Glomerular endothelial cell (primary cell): ENCODE measurements around the gene RETREG2. TPM values are rescaled to one million over a fixed set of nuclear protein-coding genes. Genes with fewer than 3 reads are reported as not detected.
"Not testable (repeated sequence)": the region's sequence is repeated elsewhere in the genome, so short reads cannot be mapped to it uniquely, and the experiment has no call there.

Source experiments
- DNase-seq: peaks from one replicate; pipeline ENCODE4 v3.0.0-alpha.2; 2011; ENCODE audit warnings: low read depth, low spot score; ENCODE audit errors: extremely low read depth
- total RNA-seq: library from RNA; depleted of rRNA; stranded (reverse); fragments of >200 nt; gene quantifications from 2 replicates; pipeline ENCODE4 v1.2.3, GENCODE V29; 2015

RETREG2 gene
- total RNA-seq, 1 donor from 2014 or later = 48.0 TPM

DNA sequence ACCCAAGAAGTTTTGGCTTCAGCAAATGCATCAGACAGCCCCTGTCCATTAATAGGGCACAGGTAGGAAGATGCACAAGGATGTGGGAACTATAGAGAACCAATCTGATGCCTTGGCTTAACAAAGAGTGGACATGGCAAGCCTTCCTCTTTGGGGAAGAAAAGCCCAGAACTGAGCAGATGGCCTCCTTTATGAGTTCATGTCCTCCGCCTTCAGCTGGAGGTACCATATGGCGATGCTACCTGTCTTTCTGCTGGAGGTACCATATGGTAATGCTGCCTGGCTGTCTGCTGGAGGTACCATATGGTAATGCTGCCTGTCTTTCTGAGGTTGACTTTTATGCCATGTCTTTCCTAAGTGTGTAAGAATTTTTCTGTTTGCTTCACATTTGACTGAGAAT lies 6.0 kb downstream of the RETREG2 start:
- DNase-seq = no peak

DNA sequence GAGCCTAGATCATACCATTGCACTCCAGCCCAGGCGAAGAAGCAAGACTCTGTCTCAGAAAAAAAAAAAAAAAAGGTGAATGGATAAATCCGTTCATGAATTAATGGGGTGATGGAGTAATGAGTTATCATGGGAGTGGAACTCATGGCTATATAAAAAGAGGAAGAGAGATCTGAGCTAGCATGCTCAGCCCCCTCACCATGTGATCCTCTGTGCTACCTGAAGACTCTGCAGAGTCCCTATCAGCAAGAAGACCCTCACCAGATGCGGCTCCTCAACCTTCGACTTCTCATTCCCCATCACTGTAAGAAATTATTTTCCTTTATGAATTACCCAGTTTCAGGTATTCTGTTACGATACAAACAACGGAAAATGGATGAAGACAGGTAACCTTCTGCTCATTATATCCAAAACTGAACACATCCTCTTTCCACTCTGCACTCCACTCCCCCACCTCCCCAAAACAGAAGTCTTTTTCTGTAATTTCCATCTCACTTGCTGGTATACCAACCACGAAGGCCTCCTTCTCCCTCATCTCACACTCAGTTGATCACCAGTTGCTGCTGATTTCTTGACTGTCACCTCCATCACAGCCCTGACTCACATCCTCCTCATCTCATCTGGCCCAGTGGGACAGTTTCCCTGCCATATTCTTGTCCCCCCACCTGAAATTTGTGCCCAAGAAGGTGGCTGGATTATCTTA lies 8.8 kb downstream of the RETREG2 start:
- no peak for DNase-seq

DNA sequence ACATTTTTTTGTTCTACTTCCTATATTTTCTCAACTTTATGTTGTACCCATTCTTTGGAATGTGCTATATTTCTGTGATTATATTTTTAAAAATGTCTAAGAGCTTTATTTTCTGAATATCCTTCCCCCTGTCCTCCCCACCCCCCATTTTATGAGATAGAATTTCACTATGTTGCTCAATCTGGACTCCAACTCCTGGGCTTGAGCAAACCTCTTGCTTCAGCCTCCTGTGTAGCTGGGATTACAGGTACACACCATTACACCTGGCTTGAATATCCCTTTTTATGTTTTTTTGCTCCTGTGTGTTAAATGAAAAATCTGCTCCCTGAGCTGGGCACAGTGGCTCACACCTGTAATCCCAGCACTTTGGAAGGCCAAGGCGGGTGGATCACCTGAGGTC lies 19.3 kb downstream of the RETREG2 start:
- no peak for DNase-seq

DNA sequence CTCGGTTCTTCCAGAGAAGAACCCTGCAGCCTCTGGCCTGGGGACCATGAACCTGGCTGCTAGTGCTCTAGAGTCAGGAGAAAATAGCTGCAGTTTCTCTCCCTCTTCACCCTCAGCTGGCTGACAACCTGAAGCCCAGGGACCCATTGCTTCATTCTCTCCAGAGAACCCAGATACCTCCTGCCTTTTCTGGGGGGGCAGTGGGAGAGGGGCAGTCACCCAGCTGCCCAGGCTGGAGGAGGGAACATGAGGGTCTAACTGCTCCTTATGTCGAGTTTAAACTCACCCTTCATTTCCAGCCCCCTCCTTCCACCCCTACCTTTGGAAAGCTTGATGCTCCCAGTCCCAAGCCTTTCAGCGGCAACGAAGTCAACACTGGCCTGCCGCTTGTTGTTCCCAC lies 20.9 kb downstream of the RETREG2 start:
- DNase-seq = no peak

DNA sequence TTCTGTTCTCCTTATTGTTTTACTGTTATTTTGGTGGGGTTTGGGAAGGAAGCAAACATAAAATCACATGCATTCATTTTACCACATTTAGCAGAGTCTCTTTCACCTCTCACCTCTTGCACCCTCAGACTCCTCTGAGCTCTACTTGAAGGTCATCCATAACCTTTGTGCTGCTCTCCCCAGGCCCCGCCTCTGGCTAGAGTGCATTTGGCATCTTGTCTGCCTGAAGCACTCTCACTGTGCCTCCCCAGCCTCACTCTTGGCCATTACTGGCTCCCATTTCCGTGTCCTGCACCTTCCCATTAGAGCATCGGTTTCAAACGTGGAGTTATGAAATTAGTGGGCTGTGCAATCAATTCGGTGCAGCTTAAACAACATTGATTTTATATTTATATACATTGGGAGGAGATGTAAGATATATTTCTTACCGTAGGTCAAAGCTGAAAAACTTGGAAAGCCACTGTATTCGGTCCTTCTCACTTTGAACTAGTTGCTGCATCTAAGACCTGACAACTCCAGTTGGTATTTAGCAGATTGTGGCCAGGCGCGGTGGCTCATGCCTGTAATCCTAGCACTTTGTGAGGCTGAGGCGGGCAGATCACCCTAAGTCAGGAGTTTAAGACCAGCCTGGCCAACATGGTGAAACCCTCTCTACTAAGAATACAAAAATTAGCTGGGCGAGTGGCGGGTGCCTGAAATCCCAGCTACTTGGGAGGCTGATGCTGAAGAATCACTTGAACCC lies 21.6 kb downstream of the RETREG2 start:
- no peak for DNase-seq

DNA sequence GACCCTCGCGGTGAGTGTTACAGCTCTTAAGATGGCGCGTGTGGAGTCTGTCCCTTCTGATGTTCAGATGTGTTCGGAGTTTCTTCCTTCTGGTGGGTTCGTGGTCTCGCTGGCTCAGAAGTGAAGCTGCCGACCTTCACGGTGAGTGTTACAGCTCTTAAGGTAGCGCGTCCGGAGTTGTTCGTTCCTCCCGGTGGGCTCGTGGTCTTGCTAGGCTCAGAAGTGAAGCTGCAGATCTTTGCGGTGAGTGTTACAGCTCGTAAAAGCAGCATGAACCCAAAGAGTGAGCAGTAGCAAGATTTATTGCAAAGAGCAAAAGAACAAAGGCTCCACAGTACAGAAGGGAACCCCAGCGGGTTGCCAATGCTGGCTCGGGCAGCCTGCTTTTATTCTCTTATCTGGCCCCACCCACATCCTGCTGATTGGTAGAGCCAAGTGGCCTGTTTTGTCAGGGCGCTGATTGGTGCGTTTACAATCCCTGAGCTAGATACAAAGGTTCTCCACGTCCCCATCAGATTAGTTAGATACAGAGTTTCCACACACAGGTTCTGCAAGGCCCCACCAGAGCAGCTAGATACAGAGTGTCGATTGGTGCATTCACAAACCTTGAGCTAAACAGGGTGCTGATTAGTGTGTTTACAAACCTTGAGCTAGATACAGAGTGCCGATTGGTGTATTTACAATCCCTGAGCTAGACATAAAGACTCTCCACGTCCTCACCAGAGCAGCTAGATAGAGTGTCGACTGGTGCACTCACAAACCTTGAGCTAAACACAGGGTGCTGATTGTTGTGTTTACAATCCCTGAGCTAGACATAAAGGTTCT lies 22.6 kb downstream of the RETREG2 start:
- not testable (repeated sequence) for DNase-seq

DNA sequence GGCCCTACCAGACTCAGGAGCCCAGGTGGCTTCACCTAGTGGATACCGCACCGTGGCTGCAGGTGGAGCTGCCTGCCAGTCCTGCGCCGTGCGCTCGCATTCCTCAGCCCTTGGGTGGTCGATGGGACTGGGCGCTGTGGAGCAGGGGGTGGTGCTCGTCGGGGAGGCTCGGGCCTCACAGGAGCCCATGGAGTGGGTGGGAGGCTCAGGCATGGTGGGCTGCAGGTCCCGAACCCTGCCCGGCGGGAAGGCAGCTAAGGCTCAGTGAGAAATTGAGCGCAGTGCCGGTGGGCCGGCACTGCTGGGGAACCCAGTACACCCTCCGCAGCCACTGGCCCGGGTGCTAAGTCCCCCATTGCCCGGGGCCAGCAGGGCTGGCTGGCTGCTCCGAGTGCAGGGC lies 23.3 kb downstream of the RETREG2 start:
- DNase-seq = not testable (repeated sequence)

DNA sequence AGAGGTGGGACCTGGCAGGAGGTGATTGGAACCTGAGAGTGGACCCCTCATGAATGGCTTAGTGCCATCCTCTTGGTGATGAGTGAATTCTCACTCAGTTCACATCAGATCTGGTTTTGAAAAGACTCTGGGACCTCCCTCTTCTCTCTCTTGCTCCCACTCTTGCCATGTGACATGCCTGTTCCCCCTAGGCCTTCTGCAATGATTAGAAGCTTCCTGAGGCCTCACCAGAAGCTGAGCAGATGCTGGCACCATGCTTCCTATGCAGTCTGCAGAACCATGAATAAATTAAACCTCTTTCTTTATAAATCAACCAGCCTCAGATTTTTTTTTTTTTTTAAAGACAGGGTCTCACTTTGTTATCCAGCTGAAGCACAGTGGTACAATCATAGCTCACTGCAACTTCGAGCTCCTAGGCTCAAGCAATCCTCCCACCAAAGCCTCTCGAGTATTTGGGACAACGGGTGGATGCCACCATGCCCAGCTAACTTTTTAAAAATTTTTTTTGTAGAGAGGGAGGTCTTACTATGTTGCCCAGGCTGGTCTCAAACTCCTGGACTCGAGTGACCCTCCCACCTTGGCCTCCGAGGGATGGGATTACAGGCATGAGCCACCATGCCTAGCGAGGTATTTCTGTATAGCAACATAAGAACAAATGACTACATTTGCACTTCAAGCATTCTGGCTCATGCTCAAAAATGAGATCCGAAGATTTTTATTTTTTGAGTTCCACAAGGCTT lies 26.5 kb downstream of the RETREG2 start:
- no peak for DNase-seq

DNA sequence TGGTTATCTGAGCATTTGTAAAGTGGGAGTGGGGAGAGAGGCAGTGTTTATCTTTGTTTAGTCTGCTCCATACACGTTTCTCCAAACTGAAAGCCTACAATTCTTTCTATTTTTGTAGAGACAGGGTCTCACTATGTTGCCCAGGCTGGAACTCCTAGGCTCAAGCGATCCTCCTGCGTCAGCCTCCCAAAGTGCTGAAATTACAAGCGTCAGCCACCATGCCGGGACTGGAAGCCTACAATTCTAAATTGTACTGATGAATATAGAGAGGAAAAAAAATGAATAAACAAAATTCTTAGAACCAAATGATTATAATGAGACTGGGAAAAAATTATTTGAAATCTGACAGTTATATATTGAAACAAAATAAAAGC lies 27.1 kb downstream of the RETREG2 start:
- no peak for DNase-seq

DNA sequence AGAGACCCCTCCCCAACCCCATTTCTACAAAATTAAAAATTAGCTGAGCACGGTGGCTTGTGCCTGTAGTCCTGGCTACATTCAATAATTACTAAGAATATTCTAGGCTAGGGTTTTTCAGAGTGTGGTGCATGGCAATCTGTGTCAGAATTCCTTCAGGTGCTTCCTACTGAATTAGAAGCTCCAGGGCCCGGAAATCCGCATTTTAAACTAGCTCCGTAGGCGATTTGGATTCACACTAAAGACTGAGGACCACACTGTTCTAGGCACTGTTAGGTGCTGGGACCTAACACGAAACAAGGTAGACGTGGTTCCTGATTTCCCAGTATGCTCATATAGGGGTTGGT lies 27.9 kb downstream of the RETREG2 start:
- no peak for DNase-seq

DNA sequence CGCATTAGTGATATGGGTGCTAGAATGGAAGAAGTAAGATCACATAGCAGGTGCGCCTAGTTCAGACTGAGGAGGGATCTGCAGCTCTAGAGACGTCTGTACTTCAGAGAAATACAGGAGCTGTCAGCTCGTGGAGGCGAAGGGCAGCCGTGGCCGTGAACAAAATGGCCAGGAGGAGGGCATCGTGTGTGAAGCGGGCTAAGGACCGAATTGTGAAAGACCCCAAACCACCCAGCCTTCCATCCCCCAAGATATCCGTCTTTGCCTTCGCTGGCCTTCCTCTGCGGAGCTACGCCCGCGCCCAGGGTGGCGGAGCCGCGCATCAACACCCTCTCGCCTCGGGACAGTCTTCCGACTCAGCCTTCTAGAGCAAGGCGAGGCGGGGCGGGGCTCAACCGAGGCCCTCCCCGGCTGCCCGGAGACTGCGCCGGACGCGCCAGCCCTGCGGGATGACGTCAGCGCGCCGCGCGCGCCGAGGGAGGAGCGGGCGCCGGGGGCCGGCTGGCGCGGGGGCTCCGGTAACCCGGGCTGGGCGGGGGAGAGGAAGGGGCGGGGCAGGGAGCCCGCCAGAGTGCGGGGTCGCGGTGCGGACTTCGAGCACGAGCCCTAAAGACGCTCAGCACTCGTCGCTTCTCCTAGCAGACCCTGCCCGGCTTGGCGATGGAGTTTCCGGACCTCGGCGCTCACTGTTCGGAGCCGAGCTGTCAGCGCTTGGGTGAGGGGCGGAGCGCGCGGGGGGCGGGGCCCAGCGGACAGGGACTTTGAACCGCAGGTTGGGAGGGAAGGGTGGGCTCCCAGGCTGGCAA lies 28.5 kb downstream of the RETREG2 start, which contains the start of gene ZFAND2B:
Gene ZFAND2B (plus strand): TSS at position 455 of the 806 bp plus-strand sequence. CDS start 206 bp downstream, at position 661.
- no peak for DNase-seq

DNA sequence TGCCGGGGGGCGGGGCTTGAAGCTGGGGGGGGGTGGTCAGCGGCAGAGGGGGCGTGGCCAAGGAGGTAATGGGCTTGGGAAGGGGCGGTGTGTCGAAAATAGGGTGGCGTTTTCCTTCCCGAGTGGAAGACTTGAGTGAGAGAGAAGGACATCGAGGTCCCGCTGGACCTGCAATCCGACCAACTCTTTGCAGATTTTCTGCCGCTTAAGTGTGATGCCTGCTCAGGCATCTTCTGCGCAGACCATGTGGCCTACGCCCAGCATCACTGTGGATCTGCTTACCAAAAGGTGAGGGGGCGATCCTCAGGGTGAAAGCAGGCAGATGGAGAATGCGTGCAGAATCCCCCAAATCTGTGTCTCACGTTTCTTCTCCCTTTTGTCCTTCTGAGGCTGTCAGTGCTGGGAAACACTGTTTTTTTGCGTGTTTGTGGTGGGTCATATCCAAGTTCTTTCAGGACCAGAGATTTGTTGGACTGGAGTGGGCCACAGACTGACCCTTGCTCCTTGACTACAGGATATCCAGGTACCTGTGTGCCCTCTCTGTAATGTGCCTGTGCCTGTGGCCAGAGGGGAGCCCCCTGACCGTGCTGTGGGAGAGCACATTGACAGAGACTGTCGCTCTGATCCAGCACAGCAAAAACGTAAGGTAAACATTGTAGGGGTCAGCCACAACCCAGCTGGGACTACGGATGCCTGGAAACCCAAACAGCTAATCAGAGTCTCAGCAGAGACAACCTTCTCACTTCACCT lies 29.2 kb downstream of the RETREG2 start:
- no peak for DNase-seq

DNA sequence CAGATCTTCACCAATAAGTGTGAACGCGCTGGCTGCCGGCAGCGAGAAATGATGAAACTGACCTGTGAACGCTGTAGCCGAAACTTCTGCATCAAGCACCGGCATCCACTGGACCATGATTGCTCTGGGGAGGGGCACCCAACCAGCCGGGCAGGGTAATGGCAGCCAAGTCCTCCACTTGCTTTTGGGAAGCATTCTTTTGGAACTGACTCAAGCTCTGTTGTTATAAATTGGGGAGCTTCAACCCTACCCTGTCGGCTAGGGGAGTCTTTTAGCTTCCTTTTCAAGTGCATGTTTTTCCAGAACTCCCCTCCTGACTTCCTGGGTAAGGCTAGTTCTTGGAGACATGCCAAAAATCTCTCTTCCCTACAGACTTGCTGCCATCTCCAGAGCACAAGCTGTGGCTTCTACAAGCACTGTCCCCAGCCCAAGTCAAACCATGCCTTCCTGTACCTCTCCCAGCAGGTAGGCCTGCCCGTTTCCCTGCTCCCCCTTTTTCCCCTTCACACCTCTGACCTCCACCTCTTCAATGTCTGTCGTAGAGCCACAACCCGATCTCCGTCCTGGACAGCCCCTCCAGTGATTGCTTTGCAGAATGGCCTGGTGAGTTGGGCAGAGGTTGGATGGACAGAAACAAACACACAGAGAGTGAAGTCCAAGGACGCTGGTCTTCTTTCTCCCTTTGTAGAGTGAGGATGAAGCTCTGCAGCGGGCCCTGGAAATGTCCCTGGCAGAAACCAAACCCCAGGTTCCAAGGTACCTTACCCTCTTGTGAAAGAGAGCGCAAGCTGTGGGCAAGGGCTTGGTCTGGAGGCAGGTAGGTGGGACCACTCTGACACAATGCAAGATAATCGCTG lies 30.0 kb downstream of the RETREG2 start:
- no peak for DNase-seq

DNA sequence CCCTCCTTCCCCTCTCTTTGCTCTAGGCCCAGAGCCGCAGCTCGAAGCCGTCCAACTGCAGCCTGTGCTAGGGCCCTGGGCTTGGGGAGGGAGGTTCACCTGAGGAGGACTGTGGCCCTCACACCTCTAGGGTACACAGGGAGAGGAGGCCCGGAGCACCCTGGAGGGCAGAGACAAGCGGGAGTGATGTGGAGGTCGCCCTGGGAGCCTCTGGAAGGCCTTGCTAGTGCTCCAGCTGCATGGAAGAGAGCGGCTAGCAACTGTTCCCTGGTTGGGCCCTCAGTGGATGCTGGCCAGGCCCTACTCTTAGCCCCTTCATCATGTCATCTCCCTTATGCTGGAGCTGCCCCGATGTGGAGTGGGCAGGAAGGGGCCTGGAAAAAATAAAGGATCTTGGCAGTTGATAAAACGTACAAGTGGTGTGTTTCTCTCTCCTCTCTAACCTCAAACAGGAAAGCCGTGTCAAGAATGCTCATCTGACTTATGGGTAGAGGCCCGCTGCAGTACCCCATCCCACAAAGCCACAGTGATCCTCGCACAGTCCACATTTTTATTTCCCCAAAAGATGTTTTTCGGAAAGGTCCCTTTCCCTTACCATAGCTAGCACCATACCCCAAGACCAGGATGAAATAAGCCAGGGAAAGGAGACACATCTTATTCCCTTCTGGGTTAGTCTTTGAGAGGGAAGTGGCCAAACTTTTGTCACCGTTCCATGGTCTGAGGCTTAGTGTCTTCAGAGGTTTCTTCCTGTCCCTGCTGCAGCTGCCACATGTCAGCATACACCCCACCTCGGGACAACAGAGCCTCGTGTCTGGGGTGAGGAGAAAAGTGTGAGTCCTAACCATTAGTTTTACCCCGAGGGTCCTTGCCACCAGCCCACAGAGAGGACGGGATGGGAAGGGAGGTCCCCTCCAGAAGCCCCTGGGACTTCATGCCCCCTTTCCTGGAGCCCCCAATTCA lies 31.4 kb downstream of the RETREG2 start:
- no peak for DNase-seq

DNA sequence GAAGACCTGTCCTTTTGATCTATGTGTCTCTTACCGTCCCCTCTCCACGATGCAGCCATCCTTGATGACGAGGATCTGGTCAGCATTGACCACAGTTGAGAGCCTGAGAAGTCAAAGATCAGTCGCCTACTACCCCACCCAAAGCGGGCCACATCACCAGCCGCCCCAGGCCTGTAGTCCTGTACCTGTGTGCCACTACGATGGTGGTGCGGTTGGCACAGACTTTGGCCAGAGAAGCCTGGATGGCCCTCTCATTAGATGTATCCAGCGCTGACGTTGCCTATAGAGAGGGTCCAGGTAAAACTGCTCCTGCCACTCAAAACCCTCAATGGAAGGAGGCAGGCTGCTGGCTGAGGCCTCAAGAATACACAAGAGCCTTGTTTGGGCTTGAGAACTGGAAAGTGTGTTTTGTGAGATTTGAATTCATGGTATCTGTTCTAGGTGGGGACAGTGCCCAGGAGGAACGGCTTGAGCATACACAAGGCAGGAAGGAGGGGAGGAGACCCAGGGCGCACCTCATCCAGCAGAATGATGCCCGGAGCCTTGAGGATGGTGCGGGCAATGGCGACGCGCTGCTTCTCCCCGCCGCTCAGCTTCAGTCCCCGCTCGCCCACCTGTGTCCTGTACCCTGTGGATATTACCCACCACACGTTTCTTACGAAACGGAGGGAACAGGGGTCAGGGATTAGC lies 32.3 kb downstream of the RETREG2 start:
- no peak for DNase-seq

DNA sequence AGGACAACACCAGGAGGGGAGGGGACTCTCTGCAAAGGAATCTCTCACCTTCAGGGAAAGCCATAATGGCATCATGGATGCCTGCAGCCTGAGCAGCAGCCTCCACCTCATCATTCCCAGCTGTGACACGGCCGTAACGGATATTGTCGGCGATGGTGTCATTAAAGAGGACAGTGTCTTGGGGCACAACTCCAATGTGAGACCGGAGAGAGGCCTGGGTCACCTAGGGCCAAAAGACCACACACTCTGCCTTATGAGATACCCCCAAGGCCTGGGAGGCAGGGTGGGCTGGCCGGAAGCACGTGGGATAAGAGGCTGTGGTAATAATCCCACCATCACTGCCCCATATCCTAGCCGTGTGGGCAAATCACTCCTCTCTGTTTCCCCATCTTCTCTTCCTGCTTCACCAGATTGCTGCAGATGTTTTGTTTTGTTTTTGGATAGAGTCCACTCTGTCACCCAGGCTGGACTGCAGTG lies 32.8 kb downstream of the RETREG2 start:
- no peak for DNase-seq

DNA sequence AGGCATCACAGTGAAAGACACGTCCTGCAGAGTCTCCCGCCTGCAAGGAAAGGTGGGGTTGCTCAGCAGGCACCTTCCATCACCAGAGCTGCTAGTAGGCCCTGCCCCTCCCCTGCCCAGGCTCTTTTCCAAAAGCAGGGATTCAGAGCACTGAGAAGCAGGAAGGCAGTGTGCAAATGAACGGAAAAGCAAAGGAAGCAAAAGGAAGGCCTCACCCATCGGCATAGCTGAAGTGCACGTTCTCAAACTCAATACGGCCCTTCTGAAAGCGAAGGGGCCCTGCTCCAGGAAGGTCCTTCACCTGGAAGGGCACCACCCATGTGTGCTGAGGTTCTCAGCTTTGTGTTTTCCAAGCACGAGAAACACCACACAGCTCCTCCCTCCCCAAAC lies 34.9 kb downstream of the RETREG2 start:
- DNase-seq = no peak
